ENCODE data around the gene NBEA.

The NBEA gene

GRCh38 chr13:35411059-35411744, 469.1 kb downstream of the NBEA start:
- no peak overlapping the region for H3K27ac ChIP-seq (ENCODE audit: low read length)
- no peaks in the 10 kb centered on the region for H3K4me1 ChIP-seq (ENCODE audit: insufficient read depth, low read length)
- H3K9me3 ChIP-seq (ENCODE audit: insufficient read depth, low read depth, low read length): no peaks in the 10 kb centered on the region
- H3K27me3 ChIP-seq (ENCODE audit: insufficient read depth, low read length): no peaks in the 10 kb centered on the region
- no peaks in the 10 kb centered on the region for H3K36me3 ChIP-seq (ENCODE audit: insufficient read depth, low read depth, low read length)
- H3K4me3 ChIP-seq (ENCODE audit: low read length): no peak overlapping the region
- H3K9ac ChIP-seq (ENCODE audit: low read depth, low read length): no peak overlapping the region

GRCh38 chr13:35448465-35448864, 506.4 kb downstream of the NBEA start:
- no peak overlapping the region for H3K4me3 ChIP-seq (ENCODE audit: low read length)
- H3K27ac ChIP-seq (ENCODE audit: low read length): no peak overlapping the region
- no peaks in the 10 kb centered on the region for H3K4me1 ChIP-seq (ENCODE audit: insufficient read depth, low read length)
- no peak overlapping the region for H3K9ac ChIP-seq (ENCODE audit: low read depth, low read length)
- 0 out of 2 replicates have a peak, but pooled peaks cover 3% of the 10 kb centered on the region for H3K36me3 ChIP-seq (ENCODE audit: insufficient read depth, low read depth, low read length)
- H3K27me3 ChIP-seq (ENCODE audit: insufficient read depth, low read length): no peaks in the 10 kb centered on the region
- no peaks in the 10 kb centered on the region for H3K9me3 ChIP-seq (ENCODE audit: insufficient read depth, low read depth, low read length)

GRCh38 chr13:35449821-35450220, 507.8 kb downstream of the NBEA start:
- Histone ChIP-seq H3K27ac (ENCODE audit: low read length) (no peak overlapping the region), H3K4me3 (ENCODE audit: low read length) (no peak overlapping the region), H3K27me3 (ENCODE audit: insufficient read depth, low read length) (no peaks in the 10 kb centered on the region), H3K36me3 (ENCODE audit: insufficient read depth, low read depth, low read length) (0 out of 2 replicates have a peak, but pooled peaks cover 3% of the 10 kb centered on the region), H3K4me1 (ENCODE audit: insufficient read depth, low read length) (no peaks in the 10 kb centered on the region), H3K9me3 (ENCODE audit: insufficient read depth, low read depth, low read length) (no peaks in the 10 kb centered on the region), H3K9ac (ENCODE audit: low read depth, low read length) (no peak overlapping the region)

- Histone ChIP-seq H3K4me1 (ENCODE audit: insufficient read depth, low read length) (no peaks in the 10 kb centered on the region), H3K9ac (ENCODE audit: low read depth, low read length) (no peak overlapping the region), H3K27me3 (ENCODE audit: insufficient read depth, low read length) (no peaks in the 10 kb centered on the region), H3K4me3 (ENCODE audit: low read length) (no peak overlapping the region), H3K9me3 (ENCODE audit: insufficient read depth, low read depth, low read length) (no peaks in the 10 kb centered on the region), H3K36me3 (ENCODE audit: insufficient read depth, low read depth, low read length) (0 out of 2 replicates have a peak, but pooled peaks cover 3% of the 10 kb centered on the region), H3K27ac (ENCODE audit: low read length) (no peak overlapping the region)
Measured at GRCh38 chr13:35455022-35455421, 513.0 kb downstream of the NBEA start.

GRCh38 chr13:35457258-35457657, 515.2 kb downstream of the NBEA start:
- Histone ChIP-seq H3K27me3 (ENCODE audit: insufficient read depth, low read length) (no peaks in the 10 kb centered on the region), H3K27ac (ENCODE audit: low read length) (no peak overlapping the region), H3K9me3 (ENCODE audit: insufficient read depth, low read depth, low read length) (no peaks in the 10 kb centered on the region), H3K9ac (ENCODE audit: low read depth, low read length) (no peak overlapping the region), H3K4me3 (ENCODE audit: low read length) (no peak overlapping the region), H3K4me1 (ENCODE audit: insufficient read depth, low read length) (no peaks in the 10 kb centered on the region), H3K36me3 (ENCODE audit: insufficient read depth, low read depth, low read length) (0 out of 2 replicates have a peak, but pooled peaks cover 3% of the 10 kb centered on the region)

GRCh38 chr13:35460061-35460460, 518.0 kb downstream of the NBEA start:
- H3K9ac ChIP-seq (ENCODE audit: low read depth, low read length): no peak overlapping the region
- no peaks in the 10 kb centered on the region for H3K27me3 ChIP-seq (ENCODE audit: insufficient read depth, low read length)
- H3K4me3 ChIP-seq (ENCODE audit: low read length): no peak overlapping the region
- no peaks in the 10 kb centered on the region for H3K4me1 ChIP-seq (ENCODE audit: insufficient read depth, low read length)
- no peaks in the 10 kb centered on the region for H3K9me3 ChIP-seq (ENCODE audit: insufficient read depth, low read depth, low read length)
- H3K27ac ChIP-seq (ENCODE audit: low read length): no peak overlapping the region
- H3K36me3 ChIP-seq (ENCODE audit: insufficient read depth, low read depth, low read length): no peaks in the 10 kb centered on the region

- Histone ChIP-seq H3K27ac (ENCODE audit: low read length) (no peak overlapping the region), H3K36me3 (ENCODE audit: insufficient read depth, low read depth, low read length) (no peaks in the 10 kb centered on the region), H3K4me3 (ENCODE audit: low read length) (no peak overlapping the region), H3K9ac (ENCODE audit: low read depth, low read length) (no peak overlapping the region), H3K27me3 (ENCODE audit: insufficient read depth, low read length) (peaks cover 11% of the 10 kb centered on the region), H3K9me3 (ENCODE audit: insufficient read depth, low read depth, low read length) (no peaks in the 10 kb centered on the region), H3K4me1 (ENCODE audit: insufficient read depth, low read length) (peaks cover 5% of the 10 kb centered on the region; the same call in 1 of the 2 replicates)
Measured at GRCh38 chr13:35465371-35465770, 523.3 kb downstream of the NBEA start.

GRCh38 chr13:35468195-35468594, 526.1 kb downstream of the NBEA start:
- no peak overlapping the region for H3K27ac ChIP-seq (ENCODE audit: low read length)
- H3K4me3 ChIP-seq (ENCODE audit: low read length): no peak overlapping the region
- H3K36me3 ChIP-seq (ENCODE audit: insufficient read depth, low read depth, low read length): no peaks in the 10 kb centered on the region
- H3K9ac ChIP-seq (ENCODE audit: low read depth, low read length): no peak overlapping the region
- peaks cover 18% of the 10 kb centered on the region; the same call in 1 of the 2 replicates for H3K4me1 ChIP-seq (ENCODE audit: insufficient read depth, low read length)
- no peaks in the 10 kb centered on the region for H3K9me3 ChIP-seq (ENCODE audit: insufficient read depth, low read depth, low read length)
- peaks cover 40% of the 10 kb centered on the region for H3K27me3 ChIP-seq (ENCODE audit: insufficient read depth, low read length)

GRCh38 chr13:35469806-35470525, 527.9 kb downstream of the NBEA start:
- H3K4me3 ChIP-seq (ENCODE audit: low read length): peak overlapping the region; percentile 88; the same call in 1 of the 2 replicates
- H3K9me3 ChIP-seq (ENCODE audit: insufficient read depth, low read depth, low read length): no peaks in the 10 kb centered on the region
- no peaks in the 10 kb centered on the region for H3K36me3 ChIP-seq (ENCODE audit: insufficient read depth, low read depth, low read length)
- H3K27ac ChIP-seq (ENCODE audit: low read length): no peak overlapping the region
- H3K9ac ChIP-seq (ENCODE audit: low read depth, low read length): peak overlapping the region; percentile 93; the same call in 1 of the 2 replicates
- peaks cover 57% of the 10 kb centered on the region for H3K27me3 ChIP-seq (ENCODE audit: insufficient read depth, low read length)
- peaks cover 25% of the 10 kb centered on the region; the same call in 1 of the 2 replicates for H3K4me1 ChIP-seq (ENCODE audit: insufficient read depth, low read length)

GRCh38 chr13:35470671-35471661, 528.9 kb downstream of the NBEA start:
- H3K36me3 ChIP-seq (ENCODE audit: insufficient read depth, low read depth, low read length): no peaks in the 10 kb centered on the region
- no peaks in the 10 kb centered on the region for H3K9me3 ChIP-seq (ENCODE audit: insufficient read depth, low read depth, low read length)
- peak overlapping the region; percentile 88 for H3K4me3 ChIP-seq (ENCODE audit: low read length)
- peaks cover 67% of the 10 kb centered on the region for H3K27me3 ChIP-seq (ENCODE audit: insufficient read depth, low read length)
- H3K9ac ChIP-seq (ENCODE audit: low read depth, low read length): peak overlapping the region; percentile 93
- H3K27ac ChIP-seq (ENCODE audit: low read length): no peak overlapping the region
- peaks cover 26% of the 10 kb centered on the region; the same call in 1 of the 2 replicates for H3K4me1 ChIP-seq (ENCODE audit: insufficient read depth, low read length)

GRCh38 chr13:35471706-35472322, 529.7 kb downstream of the NBEA start:
- no peaks in the 10 kb centered on the region for H3K36me3 ChIP-seq (ENCODE audit: insufficient read depth, low read depth, low read length)
- peaks cover 26% of the 10 kb centered on the region; the same call in 1 of the 2 replicates for H3K4me1 ChIP-seq (ENCODE audit: insufficient read depth, low read length)
- peak overlapping the region; percentile 93; the same call in 1 of the 2 replicates for H3K9ac ChIP-seq (ENCODE audit: low read depth, low read length)
- no peaks in the 10 kb centered on the region for H3K9me3 ChIP-seq (ENCODE audit: insufficient read depth, low read depth, low read length)
- peak overlapping the region; percentile 88 for H3K4me3 ChIP-seq (ENCODE audit: low read length)
- no peak overlapping the region for H3K27ac ChIP-seq (ENCODE audit: low read length)
- peaks cover 76% of the 10 kb centered on the region for H3K27me3 ChIP-seq (ENCODE audit: insufficient read depth, low read length)
